ENCODE measurements around the gene TAOK2.

Gene TAOK2

DNA sequence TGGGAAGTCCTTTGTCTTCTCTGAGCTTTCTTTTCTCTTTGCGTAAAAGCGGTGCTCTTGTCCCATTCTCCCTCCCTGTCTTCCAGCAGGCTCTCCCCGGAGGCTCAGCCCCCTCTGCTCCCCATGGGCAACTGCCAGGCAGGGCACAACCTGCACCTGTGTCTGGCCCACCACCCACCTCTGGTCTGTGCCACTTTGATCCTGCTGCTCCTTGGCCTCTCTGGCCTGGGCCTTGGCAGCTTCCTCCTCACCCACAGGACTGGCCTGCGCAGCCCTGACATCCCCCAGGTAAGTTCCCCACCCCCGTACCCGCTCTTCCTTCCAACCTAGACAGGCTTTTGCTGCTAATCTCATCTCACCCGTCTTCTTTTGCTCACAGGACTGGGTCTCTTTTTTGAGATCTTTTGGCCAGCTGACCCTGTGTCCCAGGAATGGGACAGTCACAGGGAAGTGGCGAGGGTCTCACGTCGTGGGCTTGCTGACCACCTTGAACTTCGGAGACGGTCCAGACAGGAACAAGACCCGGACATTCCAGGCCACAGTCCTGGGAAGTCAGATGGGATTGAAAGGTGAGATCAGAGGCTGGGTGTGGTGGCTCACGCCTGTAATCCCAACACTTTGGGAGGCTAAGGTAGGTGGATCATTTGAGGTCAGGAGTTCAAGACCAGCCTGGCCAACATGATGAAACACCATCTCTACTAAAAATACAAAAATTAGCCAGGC, 10.5 kb upstream of the TAOK2 start:
- no peak for DNase-seq

DNA sequence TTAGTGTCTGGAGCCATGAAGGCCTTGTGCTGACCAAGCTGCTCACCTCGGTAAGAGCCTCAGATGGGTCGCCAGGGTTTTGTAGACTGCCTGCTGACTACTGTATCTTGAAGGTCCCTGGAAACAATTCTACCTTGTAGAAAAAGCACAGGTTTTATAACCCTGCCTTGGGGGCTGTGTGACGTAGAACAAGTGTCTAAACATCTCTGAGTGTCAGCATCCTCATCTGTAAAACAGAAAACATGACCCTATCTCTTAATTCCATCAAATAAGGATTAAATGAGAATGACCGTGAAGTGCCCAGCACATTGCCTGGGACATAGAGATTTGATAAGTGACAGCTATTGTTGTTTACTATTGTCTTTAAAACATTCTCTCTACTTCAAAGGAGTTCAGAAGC, 5.5 kb upstream of the TAOK2 start:
- DNase-seq: no peak

- DNase-seq: no peak
Observed at GRCh38 chr16:29971304-29971703, 2.4 kb upstream of the TAOK2 start.

- no peak for DNase-seq
Observed at GRCh38 chr16:29972500-29972899, 1.2 kb upstream of the TAOK2 start.

GRCh38 chr16:29972992-29973383, 680 bp upstream of the TAOK2 start:
- DNase-seq: no peak

DNA sequence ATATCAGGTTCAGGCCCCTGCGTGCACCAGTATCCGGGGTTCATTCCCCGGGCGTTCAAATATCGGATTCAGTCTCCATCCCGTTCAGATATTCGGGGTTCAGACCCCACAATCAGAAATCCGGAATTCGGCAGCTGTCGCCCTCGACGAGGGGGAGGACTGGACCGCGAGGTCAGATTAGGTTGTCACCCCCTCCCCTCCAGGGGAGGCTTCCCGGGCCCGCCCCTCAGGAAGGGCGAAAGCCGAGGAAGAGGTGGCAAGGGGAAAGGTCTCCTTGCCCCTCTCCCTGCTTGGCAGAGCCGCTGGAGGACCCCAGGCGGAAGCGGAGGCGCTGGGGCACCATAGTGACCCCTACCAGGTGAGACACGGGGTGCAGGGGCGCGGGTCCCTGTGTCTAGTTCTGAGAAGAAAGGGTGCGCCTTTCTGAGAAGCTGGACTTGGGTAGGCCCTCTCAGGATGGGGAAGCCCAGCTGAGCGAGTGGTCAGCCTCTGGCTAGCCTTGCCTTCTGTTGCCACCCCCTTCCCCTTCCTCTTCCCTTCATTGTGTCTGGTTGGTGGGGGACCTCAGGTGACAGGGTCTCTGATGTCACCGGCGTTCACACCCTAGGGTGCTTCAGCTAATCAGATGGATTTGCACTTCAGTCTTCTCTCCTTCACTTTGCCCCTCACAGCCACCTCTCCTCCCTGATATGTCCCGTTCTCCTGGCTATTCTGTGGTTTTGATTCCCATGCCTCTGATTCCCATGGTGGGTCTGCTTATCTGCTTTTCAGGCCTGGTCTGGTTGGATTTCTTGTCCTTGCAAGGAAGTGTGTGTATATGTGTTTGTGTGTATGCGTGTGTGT, 844 bp downstream of the TAOK2 start:
- DNase-seq: no peak

DNA sequence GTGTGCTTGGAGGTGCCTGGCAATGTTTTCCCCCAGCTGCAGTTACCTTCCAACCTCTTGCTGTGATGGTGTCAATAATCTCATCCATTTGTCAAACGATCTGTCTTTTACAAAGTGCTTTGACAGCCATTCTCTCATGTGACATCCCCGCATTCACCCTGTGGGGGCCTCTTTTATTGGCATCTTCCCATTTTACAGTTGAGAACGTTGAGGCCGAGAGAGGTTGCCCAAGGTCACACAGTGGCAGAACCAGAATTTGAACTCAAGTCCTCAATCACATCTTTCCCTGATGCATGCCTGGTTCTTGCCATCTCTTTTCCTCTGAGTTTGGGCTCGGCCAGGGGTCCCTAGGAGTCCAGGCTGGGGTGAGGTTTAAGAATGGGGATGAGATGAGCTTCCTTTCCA, 1.5 kb downstream of the TAOK2 start:
- no peak for DNase-seq

DNA sequence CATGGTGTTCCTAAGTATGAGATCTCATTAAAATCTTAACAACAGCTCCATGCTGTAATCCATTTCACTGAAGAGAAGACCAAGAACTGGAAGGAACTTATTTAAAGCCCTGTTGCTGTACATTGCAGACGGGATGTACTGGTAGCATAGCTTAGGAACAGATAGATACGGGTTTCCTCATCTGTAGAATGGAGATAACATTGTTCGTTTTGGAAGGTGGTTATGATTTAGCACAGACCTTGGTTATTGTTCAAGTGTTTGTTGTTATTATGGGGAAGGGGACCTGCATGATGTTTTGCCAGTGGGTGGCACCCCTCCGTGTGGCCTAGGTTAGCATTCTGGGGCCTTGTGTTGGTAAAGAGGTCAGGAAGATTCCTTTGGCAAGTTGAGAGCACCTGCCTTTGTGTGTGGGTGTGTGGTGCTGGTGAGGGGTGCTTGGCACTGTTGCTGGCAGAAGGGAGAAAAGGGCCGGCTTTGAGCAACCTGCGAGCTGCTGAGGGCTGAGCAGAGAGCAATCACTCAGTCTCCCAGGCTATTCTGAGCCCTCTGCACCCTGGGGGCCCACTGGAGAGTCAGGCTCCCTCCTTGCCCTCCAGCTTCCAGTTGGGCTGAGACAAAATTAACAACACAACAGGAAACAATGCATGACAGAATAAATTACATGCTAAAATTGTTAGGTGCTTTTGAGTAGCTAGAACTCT, 2.3 kb downstream of the TAOK2 start:
- no peak for DNase-seq

GRCh38 chr16:29977063-29977825, 3.6 kb downstream of the TAOK2 start:
- DNase-seq: no peak

DNA sequence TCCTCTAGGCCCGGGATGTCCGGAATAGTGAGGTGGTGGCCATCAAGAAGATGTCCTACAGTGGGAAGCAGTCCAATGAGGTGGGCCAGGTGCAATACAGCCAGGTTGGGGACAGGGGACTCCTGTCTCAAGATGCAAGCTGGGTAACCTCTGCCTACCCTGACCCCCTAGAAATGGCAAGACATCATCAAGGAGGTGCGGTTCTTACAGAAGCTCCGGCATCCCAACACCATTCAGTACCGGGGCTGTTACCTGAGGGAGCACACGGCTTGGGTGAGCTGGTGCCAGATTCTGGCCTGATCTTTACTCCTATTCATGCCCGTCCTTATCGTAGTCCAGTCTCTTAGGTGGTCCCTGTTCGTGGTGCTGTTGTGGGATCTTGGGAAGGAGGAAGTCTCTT, 4.4 kb downstream of the TAOK2 start:
- no peak for DNase-seq

- no peak for DNase-seq
Observed at GRCh38 chr16:29978564-29979270, 5.0 kb downstream of the TAOK2 start.

DNA sequence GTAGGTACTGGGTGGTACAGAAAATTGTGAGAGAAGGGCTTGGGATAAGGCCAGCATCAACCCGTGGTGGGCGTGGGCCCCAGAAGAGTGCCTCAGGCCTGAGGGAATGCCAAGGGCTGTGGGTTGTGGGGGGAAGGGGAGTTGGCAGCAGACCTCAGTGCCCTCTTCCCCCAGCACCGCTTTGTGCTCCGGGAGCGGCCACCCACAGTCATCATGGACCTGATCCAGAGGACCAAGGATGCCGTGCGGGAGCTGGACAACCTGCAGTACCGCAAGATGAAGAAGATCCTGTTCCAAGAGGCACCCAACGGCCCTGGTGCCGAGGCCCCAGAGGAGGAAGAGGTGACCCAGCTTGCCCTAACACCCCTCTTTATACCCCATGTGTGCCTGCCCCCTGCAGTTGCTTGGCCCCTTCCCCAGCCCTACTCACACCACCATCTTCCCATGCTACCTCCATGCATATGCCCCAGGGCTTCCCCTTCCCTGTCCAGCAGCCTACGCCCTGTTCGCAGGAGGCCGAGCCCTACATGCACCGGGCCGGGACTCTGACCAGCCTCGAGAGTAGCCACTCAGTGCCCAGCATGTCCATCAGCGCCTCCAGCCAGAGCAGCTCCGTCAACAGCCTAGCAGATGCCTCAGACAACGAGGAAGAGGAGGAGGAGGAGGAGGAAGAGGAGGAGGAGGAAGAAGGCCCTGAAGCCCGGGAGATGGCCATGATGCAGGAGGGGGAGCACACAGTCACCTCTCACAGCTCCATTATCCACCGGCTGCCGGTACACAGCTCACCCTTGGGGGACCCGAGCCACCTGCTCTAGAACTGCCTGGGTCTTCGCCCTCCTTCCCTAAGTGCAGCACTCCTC, 9.1 kb downstream of the TAOK2 start:
- DNase-seq: no peak

DNA sequence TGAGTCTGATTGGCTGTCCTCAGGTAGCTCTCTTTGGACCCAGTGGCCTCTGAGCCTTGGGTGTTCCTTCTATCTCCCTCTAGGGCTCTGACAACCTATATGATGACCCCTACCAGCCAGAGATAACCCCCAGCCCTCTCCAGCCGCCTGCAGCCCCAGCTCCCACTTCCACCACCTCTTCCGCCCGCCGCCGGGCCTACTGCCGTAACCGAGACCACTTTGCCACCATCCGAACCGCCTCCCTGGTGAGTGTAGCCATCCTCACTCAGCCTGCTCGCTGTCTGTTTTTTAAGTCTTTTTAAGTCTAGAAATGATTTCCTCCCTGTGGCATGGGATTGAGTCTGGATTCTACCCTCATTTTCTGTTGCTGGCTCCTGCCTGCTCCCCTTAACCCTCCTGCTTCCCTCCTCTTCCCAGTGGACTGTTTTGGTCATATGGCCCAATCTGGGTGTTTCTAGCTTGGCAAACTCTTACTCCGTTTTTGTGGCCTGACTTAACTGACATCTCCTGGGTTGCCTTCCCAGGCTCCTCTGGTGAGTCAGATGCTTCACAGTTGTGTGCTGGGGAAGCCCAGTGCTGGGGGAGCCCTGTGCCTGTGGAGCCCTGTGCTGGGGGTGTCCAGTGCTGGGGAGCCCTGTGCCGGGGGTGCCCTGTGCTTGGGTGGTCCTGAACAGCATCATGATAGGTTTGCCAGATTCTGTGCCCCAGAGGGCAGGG, 9.9 kb downstream of the TAOK2 start:
- DNase-seq: no peak

- DNase-seq: no peak
Observed at GRCh38 chr16:29984137-29984763, 10.6 kb downstream of the TAOK2 start.

- DNase-seq: no peak
Observed at GRCh38 chr16:29984764-29985147, 11.1 kb downstream of the TAOK2 start.

GRCh38 chr16:29985271-29985811, 11.7 kb downstream of the TAOK2 start:
- no peak for DNase-seq

DNA sequence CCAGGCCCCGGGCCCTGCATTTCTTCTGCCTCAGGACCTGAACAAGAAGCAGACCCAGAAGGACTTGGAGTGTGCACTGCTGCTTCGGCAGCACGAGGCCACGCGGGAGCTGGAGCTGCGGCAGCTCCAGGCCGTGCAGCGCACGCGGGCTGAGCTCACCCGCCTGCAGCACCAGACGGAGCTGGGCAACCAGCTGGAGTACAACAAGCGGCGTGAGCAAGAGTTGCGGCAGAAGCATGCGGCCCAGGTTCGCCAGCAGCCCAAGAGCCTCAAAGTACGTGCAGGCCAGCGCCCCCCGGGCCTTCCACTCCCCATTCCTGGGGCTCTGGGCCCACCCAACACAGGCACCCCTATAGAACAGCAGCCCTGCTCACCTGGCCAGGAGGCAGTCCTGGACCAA, 12.6 kb downstream of the TAOK2 start:
- no peak for DNase-seq

DNA sequence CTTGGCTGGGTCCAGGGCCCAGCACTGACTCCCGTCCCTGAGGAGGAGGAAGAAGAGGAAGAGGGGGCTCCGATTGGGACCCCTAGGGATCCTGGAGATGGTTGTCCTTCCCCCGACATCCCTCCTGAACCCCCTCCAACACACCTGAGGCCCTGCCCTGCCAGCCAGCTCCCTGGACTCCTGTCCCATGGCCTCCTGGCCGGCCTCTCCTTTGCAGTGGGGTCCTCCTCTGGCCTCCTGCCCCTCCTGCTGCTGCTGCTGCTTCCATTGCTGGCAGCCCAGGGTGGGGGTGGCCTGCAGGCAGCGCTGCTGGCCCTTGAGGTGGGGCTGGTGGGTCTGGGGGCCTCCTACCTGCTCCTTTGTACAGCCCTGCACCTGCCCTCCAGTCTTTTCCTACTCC, 13.3 kb downstream of the TAOK2 start:
- DNase-seq: no peak

- no peak for DNase-seq
Observed at GRCh38 chr16:29987371-29988085, 13.9 kb downstream of the TAOK2 start.

All from fibroblast of skin of scalp (primary cell).